Measurements from ENCODE around the gene BYSL. TPM values are rescaled to one million over a fixed set of nuclear protein-coding genes. Genes with fewer than 3 reads are reported as not detected.

BYSL gene
- total and polyA plus RNA-seq, 3 donors from 2014 or later: 13.7 to 20.5 (median 18.7) TPM

DNA sequence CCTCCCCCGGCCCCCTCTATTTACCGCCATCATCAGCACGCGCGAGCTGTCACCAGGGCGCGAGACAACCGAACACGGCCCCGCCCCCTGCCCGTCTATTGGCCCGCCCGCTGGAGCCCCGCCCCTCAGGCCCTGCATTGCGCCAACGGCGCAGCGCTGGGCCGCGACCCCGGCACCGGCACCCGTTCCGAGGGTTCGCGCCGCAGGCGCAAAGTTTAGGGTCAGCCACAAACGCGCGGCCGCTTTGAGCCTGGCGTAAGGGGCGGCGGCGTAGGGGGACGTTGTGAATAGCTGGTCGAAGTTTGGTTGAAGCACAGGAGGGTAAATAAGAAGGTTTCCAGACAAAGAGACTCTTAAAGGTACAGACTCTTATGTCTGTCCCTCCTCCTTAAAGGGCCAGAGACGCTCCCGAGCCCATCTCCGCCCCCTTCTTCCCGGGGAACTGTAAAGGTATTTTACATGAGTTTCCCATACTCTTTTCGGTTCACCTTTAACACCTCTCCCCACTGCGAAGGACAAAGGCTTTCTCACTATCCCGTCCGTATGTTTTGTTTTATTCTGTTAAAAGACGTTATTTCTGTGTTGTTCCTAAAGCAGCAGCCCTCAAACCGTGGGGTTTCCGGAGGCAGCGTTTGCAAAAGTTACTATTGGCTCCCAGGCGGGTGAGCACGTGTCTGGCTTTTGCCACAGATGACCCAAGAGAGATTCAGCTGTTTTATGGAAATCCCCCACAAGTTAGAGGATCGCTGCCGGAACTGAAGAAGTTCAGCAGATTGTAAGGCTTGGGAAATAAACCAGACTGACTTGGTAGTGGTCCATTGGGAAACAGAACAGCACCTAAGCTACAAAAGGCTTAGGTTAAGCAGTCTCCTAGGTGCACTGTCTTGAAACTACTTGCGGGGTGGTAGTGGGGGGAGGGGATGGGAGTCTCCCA lies 25.7 kb upstream of the BYSL start, which contains the start of gene USP49:
USP49 (minus strand) TSS at position 76 of the 934 bp plus-strand sequence. CDS start 88,392 bp downstream, outside the sequence.
- peak within 1 kb of the TSS; percentile 57 to 69 for H3K27ac ChIP-seq
- peak within 1 kb of the TSS; percentile 58 to 79 for H3K4me3 ChIP-seq
- peaks cover 6% of the 10 kb centered on the region for H3K4me1 ChIP-seq
- no peaks in the 10 kb centered on the region for H3K27me3 ChIP-seq
- TF ChIP-seq POLR2A (IDR thresholded peaks at IDR 0.05): no peak
- TF ChIP-seq, protein P1, sequence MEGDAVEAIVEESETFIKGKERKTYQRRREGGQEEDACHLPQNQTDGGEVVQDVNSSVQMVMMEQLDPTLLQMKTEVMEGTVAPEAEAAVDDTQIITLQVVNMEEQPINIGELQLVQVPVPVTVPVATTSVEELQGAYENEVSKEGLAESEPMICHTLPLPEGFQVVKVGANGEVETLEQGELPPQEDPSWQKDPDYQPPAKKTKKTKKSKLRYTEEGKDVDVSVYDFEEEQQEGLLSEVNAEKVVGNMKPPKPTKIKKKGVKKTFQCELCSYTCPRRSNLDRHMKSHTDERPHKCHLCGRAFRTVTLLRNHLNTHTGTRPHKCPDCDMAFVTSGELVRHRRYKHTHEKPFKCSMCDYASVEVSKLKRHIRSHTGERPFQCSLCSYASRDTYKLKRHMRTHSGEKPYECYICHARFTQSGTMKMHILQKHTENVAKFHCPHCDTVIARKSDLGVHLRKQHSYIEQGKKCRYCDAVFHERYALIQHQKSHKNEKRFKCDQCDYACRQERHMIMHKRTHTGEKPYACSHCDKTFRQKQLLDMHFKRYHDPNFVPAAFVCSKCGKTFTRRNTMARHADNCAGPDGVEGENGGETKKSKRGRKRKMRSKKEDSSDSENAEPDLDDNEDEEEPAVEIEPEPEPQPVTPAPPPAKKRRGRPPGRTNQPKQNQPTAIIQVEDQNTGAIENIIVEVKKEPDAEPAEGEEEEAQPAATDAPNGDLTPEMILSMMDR (IDR thresholded peaks at IDR 0.05): no peak
- intact Hi-C loops (cut with DNase I; ENCODE audit: low total_unique reads): no loop called here
- H3K36me3 ChIP-seq (ENCODE audit: low read depth, missing control alignments): no peaks in the 10 kb centered on the region
- DNase-seq: peak; percentile 95
- 0 to 2% methylated on average over 28 to 51 of the region's 55 CpGs for WGBS, 2 donors
- no peaks in the 10 kb centered on the region for H3K9me3 ChIP-seq

DNA sequence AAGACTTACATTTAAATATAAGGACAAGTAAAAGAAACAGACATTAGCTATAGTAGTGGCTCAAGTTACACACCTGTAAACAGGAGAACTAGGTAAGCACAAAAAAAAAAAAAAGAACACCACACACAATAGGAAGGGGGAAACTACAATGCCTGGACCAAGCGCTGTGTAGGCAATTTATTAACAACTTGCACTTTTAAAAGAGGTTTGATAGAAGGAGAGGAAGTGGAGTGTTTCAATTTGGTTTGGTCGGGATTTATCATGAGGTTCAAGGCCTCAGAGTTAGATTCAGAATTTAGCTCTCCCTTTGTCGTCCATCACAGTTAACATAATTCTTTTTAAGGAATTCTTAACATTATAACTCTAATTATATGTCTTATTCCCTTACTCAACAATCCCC lies 25.0 kb upstream of the BYSL start:
- no peak for DNase-seq
- H3K4me1 ChIP-seq: peaks cover 6% of the 10 kb centered on the region
- TF ChIP-seq, protein P1 (IDR thresholded peaks at IDR 0.05): no peak
- TF ChIP-seq POLR2A (IDR thresholded peaks at IDR 0.05): no peak
- H3K9me3 ChIP-seq: no peaks in the 10 kb centered on the region
- no peaks in the 10 kb centered on the region for H3K36me3 ChIP-seq (ENCODE audit: low read depth, missing control alignments)
- no peak overlapping the region for H3K4me3 ChIP-seq
- 28 to 55% methylated on average over 3 of the region's 3 CpGs for WGBS, 2 donors
- intact Hi-C loops (cut with DNase I; ENCODE audit: low total_unique reads): no loop called here
- no peaks in the 10 kb centered on the region for H3K27me3 ChIP-seq
- peak overlapping the region in 1 of 2 donors; percentile 57 for H3K27ac ChIP-seq

DNA sequence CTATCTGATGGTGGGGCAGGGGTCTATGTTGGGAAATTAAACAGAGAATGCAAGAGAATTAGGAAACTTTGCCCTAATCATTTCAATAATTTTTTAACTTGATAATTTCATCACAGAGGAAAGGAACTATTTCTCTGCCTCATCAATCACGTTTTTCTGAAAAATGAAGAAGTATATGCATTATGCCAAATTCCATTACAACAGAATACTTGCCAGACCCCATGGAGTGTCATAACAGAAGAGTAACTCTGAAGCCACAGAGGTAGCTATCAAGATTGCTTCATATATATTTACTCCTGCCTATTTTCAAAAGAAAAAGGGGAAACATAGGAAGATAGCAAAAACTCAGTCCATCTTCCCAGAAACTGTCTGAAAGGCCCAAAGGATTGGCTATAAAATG lies 20.4 kb upstream of the BYSL start:
- H3K27ac ChIP-seq: no peak overlapping the region
- no peaks in the 10 kb centered on the region for H3K36me3 ChIP-seq (ENCODE audit: low read depth, missing control alignments)
- H3K4me1 ChIP-seq: peaks cover 3% of the 10 kb centered on the region
- H3K9me3 ChIP-seq: no peaks in the 10 kb centered on the region
- no peak overlapping the region for H3K4me3 ChIP-seq
- no peak for DNase-seq
- WGBS, 2 donors: 79 to 82% methylated on average over 1 of the region's 1 CpG
- intact Hi-C loops (cut with DNase I; ENCODE audit: low total_unique reads): no loop called here
- TF ChIP-seq, protein P1 (IDR thresholded peaks at IDR 0.05): no peak
- TF ChIP-seq POLR2A (IDR thresholded peaks at IDR 0.05): no peak
- H3K27me3 ChIP-seq: no peaks in the 10 kb centered on the region

DNA sequence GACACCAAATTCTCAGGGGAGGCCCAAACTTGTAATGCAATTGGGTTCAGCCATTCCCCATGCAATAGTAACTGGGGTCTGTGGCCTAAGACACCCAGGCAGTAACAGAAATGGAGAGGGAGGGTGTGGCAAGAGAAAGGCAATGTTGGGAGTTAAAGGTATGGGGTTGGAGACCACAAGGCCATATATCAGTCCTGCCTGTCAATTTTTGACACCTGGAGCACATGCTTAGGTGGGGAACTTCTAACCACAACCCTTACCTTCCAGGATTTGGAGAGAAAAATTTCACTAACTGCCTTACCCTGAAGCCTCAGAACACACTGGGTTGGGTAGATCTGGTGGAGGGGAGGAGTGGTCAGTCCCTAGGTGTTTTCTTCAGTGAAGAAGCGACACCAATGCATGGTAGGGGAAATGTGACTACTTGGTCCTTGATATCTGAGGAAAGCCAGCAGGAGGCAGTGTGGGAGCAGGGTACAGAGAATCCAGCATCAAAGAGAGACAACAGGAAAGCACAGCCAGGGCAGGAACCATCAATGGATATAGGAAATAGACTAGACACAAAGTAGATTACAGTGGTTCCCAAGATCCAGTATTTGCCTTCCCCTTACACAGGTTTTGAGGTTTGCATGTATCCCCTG lies 19.3 kb upstream of the BYSL start:
- TF ChIP-seq POLR2A (IDR thresholded peaks at IDR 0.05): no peak
- TF ChIP-seq, protein P1 (IDR thresholded peaks at IDR 0.05): no peak
- Histone ChIP-seq H3K9me3 (no peaks in the 10 kb centered on the region), H3K27me3 (no peaks in the 10 kb centered on the region), H3K4me3 (no peak overlapping the region), H3K27ac (no peak overlapping the region), H3K36me3 (ENCODE audit: low read depth, missing control alignments) (no peaks in the 10 kb centered on the region), H3K4me1 (no peaks in the 10 kb centered on the region)
- intact Hi-C loops (cut with DNase I; ENCODE audit: low total_unique reads): no loop called here
- no peak for DNase-seq
- WGBS, 2 donors: 92 to 100% methylated on average over 1 of the region's 1 CpG

Data from testis (tissue), 3 donors.